NCI-H1048 (cell line): ENCODE data around the gene GNPTAB.

ENCODE experiments used
- DNase-seq: peaks from one replicate; lab custom pipeline; 2025; lab: John Stamatoyannopoulos, UW

The GNPTAB gene

GRCh38 chr12:101772012-101772775 is 58.6 kb downstream of the GNPTAB start:
- no peak for DNase-seq

- no peak for DNase-seq
Measured at GRCh38 chr12:101769865-101770264, 60.9 kb downstream of the GNPTAB start.

GRCh38 chr12:101768781-101769180 is 62.0 kb downstream of the GNPTAB start:
- no peak for DNase-seq

- no peak for DNase-seq
Measured at GRCh38 chr12:101767537-101767936, 63.2 kb downstream of the GNPTAB start.

- no peak for DNase-seq
Measured at GRCh38 chr12:101764051-101764792, 66.5 kb downstream of the GNPTAB start.

GRCh38 chr12:101763246-101763931 is 67.4 kb downstream of the GNPTAB start:
- no peak for DNase-seq

GRCh38 chr12:101761781-101762180 is 69.0 kb downstream of the GNPTAB start:
- DNase-seq, result no peak

GRCh38 chr12:101761350-101761749 is 69.4 kb downstream of the GNPTAB start:
- no peak for DNase-seq

- no peak for DNase-seq
Measured at GRCh38 chr12:101759396-101760047, 71.2 kb downstream of the GNPTAB start.

GRCh38 chr12:101750152-101750551 is 80.6 kb downstream of the GNPTAB start:
- no peak for DNase-seq

GRCh38 chr12:101749657-101750056 is 81.1 kb downstream of the GNPTAB start:
- no peak for DNase-seq

- DNase-seq, result no peak
Measured at GRCh38 chr12:101748907-101749306, 81.9 kb downstream of the GNPTAB start.

GRCh38 chr12:101747697-101748096 is 83.1 kb downstream of the GNPTAB start:
- DNase-seq, result no peak

GRCh38 chr12:101746661-101747060 is 84.1 kb downstream of the GNPTAB start:
- no peak for DNase-seq

GRCh38 chr12:101746196-101746595 is 84.6 kb downstream of the GNPTAB start:
- no peak for DNase-seq

- no peak for DNase-seq
Measured at GRCh38 chr12:101745481-101745880, 85.3 kb downstream of the GNPTAB start.

GRCh38 chr12:101743724-101744472 is 86.9 kb downstream of the GNPTAB start:
- no peak for DNase-seq

GRCh38 chr12:101743242-101743641 is 87.5 kb downstream of the GNPTAB start:
- no peak for DNase-seq

GRCh38 chr12:101740980-101741379 is 89.8 kb downstream of the GNPTAB start:
- no peak for DNase-seq

GRCh38 chr12:101740566-101740965 is 90.2 kb downstream of the GNPTAB start:
- no peak for DNase-seq

- no peak for DNase-seq
Measured at GRCh38 chr12:101738920-101739665, 91.7 kb downstream of the GNPTAB start, which contains the start of gene SYCP3. TSS of gene SYCP3 (minus strand) at chr12:101739462. CDS start at chr12:101737935, 1,527 bp downstream.
